Measurements from ENCODE around the gene TAMALIN. TPM values are rescaled to one million over a fixed set of nuclear protein-coding genes. Genes with fewer than 3 reads are reported as not detected.

Gene TAMALIN
- total RNA-seq, 1 experiment from 2014 or later, result not detected

- Mint-ChIP-seq H3K27ac (ENCODE audit: unreplicated experiment) (peak overlapping the region; percentile 80), H3K4me3 (ENCODE audit: low read depth, unreplicated experiment) (peak overlapping the region; percentile 97), H3K4me1 (ENCODE audit: low read depth, unreplicated experiment) (peaks cover 21% of the 10 kb centered on the region), H3K36me3 (ENCODE audit: insufficient read depth, unreplicated experiment) (peaks cover 57% of the 10 kb centered on the region), H3K9me3 (ENCODE audit: low read depth, unreplicated experiment) (no peaks in the 10 kb centered on the region), H3K27me3 (ENCODE audit: unreplicated experiment) (no peaks in the 10 kb centered on the region)
- no peak for DNase-seq
- CTCF ChIA-PET, result no interaction called here
- no peak for TF ChIP-seq CTCF (IDR thresholded peaks at IDR 0.05; ENCODE audit: unreplicated experiment)
- intact Hi-C loops (cut with micrococcal nuclease; ENCODE audit: unreplicated experiment), result no loop called here
- no TSS peak for BruUV-seq (replicated peaks)
These were observed 42.5 kb downstream of the TAMALIN start for GRCh38 chr12:52049286-52049685.

GRCh38 chr12:52049688-52050087 lies 42.9 kb downstream of the TAMALIN start:
- Mint-ChIP-seq H3K9me3 (ENCODE audit: low read depth, unreplicated experiment) (no peaks in the 10 kb centered on the region), H3K27ac (ENCODE audit: unreplicated experiment) (peak overlapping the region; percentile 80), H3K4me3 (ENCODE audit: low read depth, unreplicated experiment) (peak overlapping the region; percentile 97), H3K27me3 (ENCODE audit: unreplicated experiment) (no peaks in the 10 kb centered on the region), H3K4me1 (ENCODE audit: low read depth, unreplicated experiment) (peaks cover 21% of the 10 kb centered on the region), H3K36me3 (ENCODE audit: insufficient read depth, unreplicated experiment) (peaks cover 61% of the 10 kb centered on the region)
- BruUV-seq (replicated peaks), result no TSS peak
- intact Hi-C loops (cut with micrococcal nuclease; ENCODE audit: unreplicated experiment), result no loop called here
- TF ChIP-seq CTCF (IDR thresholded peaks at IDR 0.05; ENCODE audit: unreplicated experiment), result no peak
- no peak for DNase-seq
- CTCF ChIA-PET, result no interaction called here

DNA sequence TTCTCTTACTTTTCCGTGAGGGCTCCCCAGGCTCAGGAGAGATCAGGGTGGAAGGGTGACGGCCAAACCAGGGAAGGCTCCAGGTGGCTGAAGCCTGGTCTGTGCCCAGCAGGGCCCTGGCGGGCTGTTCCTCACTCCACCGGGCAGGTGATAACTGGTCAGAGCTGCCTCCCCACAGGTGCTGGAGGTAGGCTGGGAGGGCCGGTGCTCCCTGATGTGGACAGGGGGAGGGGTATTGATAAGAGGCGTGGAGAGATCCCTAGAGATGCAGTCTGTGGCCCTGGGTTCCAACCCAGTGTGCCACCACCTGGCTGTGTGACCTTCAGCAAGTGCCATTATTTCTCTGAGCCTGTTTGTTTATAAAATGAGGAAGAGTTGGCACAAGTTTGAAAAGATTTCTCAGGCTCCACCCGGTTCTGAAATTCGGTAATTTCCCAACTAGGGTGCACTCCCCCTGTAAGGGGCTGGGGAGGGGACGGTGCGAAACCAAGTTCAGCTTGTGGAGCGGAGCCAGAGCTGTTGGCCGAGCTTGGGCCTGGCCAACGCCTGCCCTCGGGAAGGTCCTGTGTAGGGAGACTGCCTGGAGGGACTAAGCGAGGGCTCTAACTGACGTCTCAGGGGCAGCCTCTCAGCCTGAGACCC lies 43.5 kb downstream of the TAMALIN start:
- Mint-ChIP-seq H3K9me3 (ENCODE audit: low read depth, unreplicated experiment) (no peaks in the 10 kb centered on the region), H3K4me3 (ENCODE audit: low read depth, unreplicated experiment) (peak overlapping the region; percentile 97), H3K27ac (ENCODE audit: unreplicated experiment) (peak overlapping the region; percentile 80), H3K36me3 (ENCODE audit: insufficient read depth, unreplicated experiment) (peaks cover 66% of the 10 kb centered on the region), H3K4me1 (ENCODE audit: low read depth, unreplicated experiment) (peaks cover 21% of the 10 kb centered on the region), H3K27me3 (ENCODE audit: unreplicated experiment) (no peaks in the 10 kb centered on the region)
- CTCF ChIA-PET, result interaction anchor here (0.7 to 2.4 kb wide), 3 partner anchors 18 to 25 kb away, joined by 5 to 17 read pairs (median 7); partner anchors contain the start of gene ATG101
- TSS peak; percentile 95 for BruUV-seq (replicated peaks)
- intact Hi-C loops (cut with micrococcal nuclease; ENCODE audit: unreplicated experiment), result no loop called here
- no peak for DNase-seq
- no peak for TF ChIP-seq CTCF (IDR thresholded peaks at IDR 0.05; ENCODE audit: unreplicated experiment)

GRCh38 chr12:52050758-52051541 lies 44.2 kb downstream of the TAMALIN start, which contains the start of gene NR4A1:
Gene NR4A1, plus strand, starts transcription at chr12:52051442. Its CDS starts 2,887 bp downstream, at chr12:52054329.
- peaks cover 69% of the 10 kb centered on the region for H3K36me3 Mint-ChIP-seq (ENCODE audit: insufficient read depth, unreplicated experiment)
- H3K27ac Mint-ChIP-seq (ENCODE audit: unreplicated experiment), result peak within 1 kb of the TSS; percentile 80
- peaks cover 21% of the 10 kb centered on the region for H3K4me1 Mint-ChIP-seq (ENCODE audit: low read depth, unreplicated experiment)
- CTCF ChIA-PET, result interaction anchor here (0.6 to 2.4 kb wide), 9 partner anchors 12 to 571 kb away, joined by 3 to 17 read pairs (median 5); partner anchors contain the start of gene ATG101
- H3K9me3 Mint-ChIP-seq (ENCODE audit: low read depth, unreplicated experiment), result no peaks in the 10 kb centered on the region
- peak; percentile 97 for DNase-seq
- peak within 1 kb of the TSS; percentile 97 for H3K4me3 Mint-ChIP-seq (ENCODE audit: low read depth, unreplicated experiment)
- no TSS peak for BruUV-seq (replicated peaks)
- H3K27me3 Mint-ChIP-seq (ENCODE audit: unreplicated experiment), result no peaks in the 10 kb centered on the region
- TF ChIP-seq CTCF (IDR thresholded peaks at IDR 0.05; ENCODE audit: unreplicated experiment), result no peak
- intact Hi-C loops (cut with micrococcal nuclease; ENCODE audit: unreplicated experiment), result no loop called here
